ENCODE data around the gene FAM78B. TPM values are rescaled to one million over a fixed set of nuclear protein-coding genes. Genes with fewer than 3 reads are reported as not detected.

FAM78B gene, protein sequence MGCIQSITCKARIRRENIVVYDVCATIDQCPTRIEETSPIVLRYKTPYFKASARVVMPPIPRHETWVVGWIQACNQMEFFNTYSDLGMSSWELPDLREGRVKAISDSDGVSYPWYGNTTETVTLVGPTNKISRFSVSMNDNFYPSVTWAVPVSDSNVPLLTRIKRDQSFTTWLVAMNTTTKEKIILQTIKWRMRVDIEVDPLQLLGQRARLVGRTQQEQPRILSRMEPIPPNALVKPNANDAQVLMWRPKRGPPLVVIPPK
- 10 to 100 TPM in 1 of 2 donors, 1 to 10 TPM in 1; 2.9 to 14.5 TPM for total RNA-seq

DNA sequence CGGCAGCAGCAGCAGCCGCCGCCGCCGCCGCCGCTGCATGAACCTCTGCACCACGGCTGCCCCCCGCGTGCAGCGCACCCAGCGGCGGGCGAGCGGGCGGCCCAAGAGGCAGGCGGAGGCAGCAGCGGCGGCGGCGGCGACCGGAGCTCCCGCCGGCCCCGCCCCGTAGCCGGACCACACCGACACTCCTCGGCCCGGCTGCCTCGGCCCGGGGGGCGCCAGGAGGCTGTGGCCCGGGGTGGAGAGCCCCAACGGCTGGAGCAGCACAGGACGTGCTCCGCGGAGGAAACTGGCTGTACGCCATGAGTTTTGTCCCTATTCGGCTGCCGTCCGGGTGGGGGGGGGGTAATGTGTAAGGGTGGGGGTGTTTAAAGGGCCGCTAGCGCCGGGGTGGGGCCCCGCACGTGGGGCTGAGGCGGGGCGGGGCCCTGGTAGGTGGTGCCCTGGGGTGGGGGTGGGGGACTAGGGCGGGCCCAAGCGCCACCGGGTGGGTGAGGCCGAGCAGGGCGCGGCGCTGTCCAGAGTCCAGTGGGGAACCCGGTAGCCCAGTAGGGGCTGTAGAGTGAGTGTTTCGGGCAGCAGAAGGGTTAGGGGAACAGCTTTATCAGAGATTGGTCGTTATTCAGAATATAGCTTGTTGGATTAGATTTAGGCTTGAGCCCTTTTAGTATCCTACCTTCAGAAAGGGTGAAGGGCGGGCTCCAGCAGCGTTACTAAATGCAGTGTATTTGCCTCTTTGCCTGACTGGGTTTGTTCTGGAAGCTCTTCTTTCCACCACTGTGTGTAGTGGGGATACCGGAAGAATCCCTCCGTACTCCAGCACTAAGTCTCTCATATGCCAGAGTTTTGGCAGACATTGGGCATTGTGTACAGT lies at the start of gene FAM78B:
Gene FAM78B, minus strand, starts transcription at position 304 of the 874 bp plus-strand sequence. CDS start 753 bp downstream, outside the sequence.
- H3K4me1 ChIP-seq: peaks cover 24% of the 10 kb centered on the region
- peak within 1 kb of the TSS in 3 of 4 donors; percentile 47 to 70 (median 59) for H3K27ac ChIP-seq
- intact Hi-C loops (cut with DNase I): no loop called here
- peak within 1 kb of the TSS; percentile 22 to 33 for H3K4me3 ChIP-seq
- H3K27me3 ChIP-seq: no peaks in the 10 kb centered on the region
- ATAC-seq (peak; percentile 95), DNase-seq (peak; percentile 85 to 88 (median 87))
- peak in 2 of 3 donors; percentile 54 to 65 for TF ChIP-seq POLR2A (IDR thresholded peaks at IDR 0.05)
- TF ChIP-seq, protein P1, sequence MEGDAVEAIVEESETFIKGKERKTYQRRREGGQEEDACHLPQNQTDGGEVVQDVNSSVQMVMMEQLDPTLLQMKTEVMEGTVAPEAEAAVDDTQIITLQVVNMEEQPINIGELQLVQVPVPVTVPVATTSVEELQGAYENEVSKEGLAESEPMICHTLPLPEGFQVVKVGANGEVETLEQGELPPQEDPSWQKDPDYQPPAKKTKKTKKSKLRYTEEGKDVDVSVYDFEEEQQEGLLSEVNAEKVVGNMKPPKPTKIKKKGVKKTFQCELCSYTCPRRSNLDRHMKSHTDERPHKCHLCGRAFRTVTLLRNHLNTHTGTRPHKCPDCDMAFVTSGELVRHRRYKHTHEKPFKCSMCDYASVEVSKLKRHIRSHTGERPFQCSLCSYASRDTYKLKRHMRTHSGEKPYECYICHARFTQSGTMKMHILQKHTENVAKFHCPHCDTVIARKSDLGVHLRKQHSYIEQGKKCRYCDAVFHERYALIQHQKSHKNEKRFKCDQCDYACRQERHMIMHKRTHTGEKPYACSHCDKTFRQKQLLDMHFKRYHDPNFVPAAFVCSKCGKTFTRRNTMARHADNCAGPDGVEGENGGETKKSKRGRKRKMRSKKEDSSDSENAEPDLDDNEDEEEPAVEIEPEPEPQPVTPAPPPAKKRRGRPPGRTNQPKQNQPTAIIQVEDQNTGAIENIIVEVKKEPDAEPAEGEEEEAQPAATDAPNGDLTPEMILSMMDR (IDR thresholded peaks at IDR 0.05): peak in 4 of 7 experiments; percentile 11 to 40 (median 22)
- no peaks in the 10 kb centered on the region for H3K36me3 ChIP-seq (replicated peaks in 1 of 2; ENCODE audit: insufficient read depth in 1 of 2, low read depth in 2 of 2)
- WGBS, 2 donors: 0 to 2% methylated on average over 5 to 32 of the region's 64 CpGs
- no peaks in the 10 kb centered on the region for H3K9me3 ChIP-seq

DNA sequence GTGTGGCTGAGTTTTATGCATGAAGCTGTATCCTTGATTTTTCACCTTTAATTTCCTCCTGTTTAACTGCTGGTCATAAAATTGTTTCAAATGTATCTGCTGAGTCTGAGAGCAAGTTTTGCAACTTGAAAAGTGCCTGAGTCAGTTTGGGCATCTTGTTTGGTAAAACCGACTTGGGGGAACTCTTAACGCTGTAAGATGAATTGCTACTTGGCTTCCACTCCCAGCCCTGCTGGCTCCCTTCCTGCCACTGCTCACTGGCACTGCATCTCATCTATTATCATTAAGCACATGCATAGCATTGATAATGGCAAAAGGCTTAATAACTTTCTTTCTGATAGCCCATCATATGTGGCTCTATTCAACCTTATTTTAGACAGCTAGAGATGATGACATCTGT lies 35.7 kb upstream of the FAM78B start:
- no peak for TF ChIP-seq POLR2A (IDR thresholded peaks at IDR 0.05)
- TF ChIP-seq, protein P1 (IDR thresholded peaks at IDR 0.05): no peak
- Histone ChIP-seq H3K9me3 (no peaks in the 10 kb centered on the region), H3K36me3 (replicated peaks in 1 of 2; ENCODE audit: insufficient read depth in 1 of 2, low read depth in 2 of 2) (no peaks in the 10 kb centered on the region), H3K27ac (no peak overlapping the region), H3K27me3 (no peaks in the 10 kb centered on the region), H3K4me1 (peaks cover 3% of the 10 kb centered on the region), H3K4me3 (no peak overlapping the region)
- DNase-seq (no peak), ATAC-seq (no peak)
- intact Hi-C loops (cut with DNase I): no loop called here
- 47 to 49% methylated on average over 2 of the region's 2 CpGs for WGBS, 2 donors

DNA sequence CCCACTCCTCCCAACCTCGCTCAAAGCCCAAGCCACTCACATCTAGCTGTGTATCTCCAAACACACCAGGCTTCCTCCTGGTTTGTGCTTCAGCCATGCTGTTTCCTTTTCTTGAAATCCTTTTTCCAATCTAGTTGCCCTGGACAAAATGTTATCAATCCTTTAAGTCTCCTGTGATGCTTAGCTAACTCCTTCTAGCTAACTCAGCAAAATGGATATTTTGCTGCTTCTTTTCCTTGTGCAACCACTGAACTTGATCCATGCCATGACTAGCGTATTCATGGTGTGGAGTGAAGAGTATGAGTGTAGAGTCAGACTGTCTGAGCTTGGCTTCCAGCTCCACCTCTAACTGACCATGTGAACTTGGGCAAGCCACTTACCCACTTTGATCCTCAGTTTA lies 33.9 kb upstream of the FAM78B start:
- 79 to 83% methylated on average over 2 of the region's 2 CpGs for WGBS, 2 donors

DNA sequence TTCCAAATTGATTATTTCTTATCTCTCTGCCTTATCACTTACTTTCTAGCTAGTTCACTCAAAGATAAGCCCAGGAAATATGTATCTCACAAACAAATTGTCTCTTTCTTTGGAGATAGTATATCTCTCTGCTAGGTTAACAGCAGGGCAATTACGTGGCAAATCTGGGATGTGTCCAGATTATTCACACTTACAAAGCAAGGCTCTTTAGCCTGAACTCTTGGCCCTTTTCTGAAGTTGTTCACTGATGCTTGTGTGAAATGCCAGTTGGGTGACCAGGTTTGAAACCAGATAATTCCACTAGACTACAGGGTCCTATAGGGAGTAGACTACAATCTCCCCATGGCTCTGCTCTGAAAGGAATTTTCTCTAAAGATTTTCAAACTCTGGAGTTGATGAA lies 30.8 kb upstream of the FAM78B start:
- intact Hi-C loops (cut with DNase I): no loop called here
- peak overlapping the region in 2 of 4 donors; percentile 62 to 71 for H3K27ac ChIP-seq
- no peaks in the 10 kb centered on the region for H3K9me3 ChIP-seq
- TF ChIP-seq POLR2A (IDR thresholded peaks at IDR 0.05): no peak
- TF ChIP-seq, protein P1 (IDR thresholded peaks at IDR 0.05): no peak
- H3K27me3 ChIP-seq: no peaks in the 10 kb centered on the region
- H3K4me3 ChIP-seq: no peak overlapping the region
- ATAC-seq (peak; percentile 74), DNase-seq (peak in 3 of 4 donors; percentile 15 to 59 (median 27))
- H3K36me3 ChIP-seq (replicated peaks in 1 of 2; ENCODE audit: insufficient read depth in 1 of 2, low read depth in 2 of 2): no peaks in the 10 kb centered on the region
- WGBS, 2 donors: 4 to 16% methylated on average over 1 of the region's 1 CpG
- H3K4me1 ChIP-seq: peaks cover 11% of the 10 kb centered on the region

More for the DNA sequence above, 33.9 kb upstream of the FAM78B start:
- no peak for ATAC-seq
- DNase-seq: no peak
- no peaks in the 10 kb centered on the region for H3K9me3 ChIP-seq
- intact Hi-C loops (cut with DNase I): no loop called here
- H3K36me3 ChIP-seq (replicated peaks in 1 of 2; ENCODE audit: insufficient read depth in 1 of 2, low read depth in 2 of 2): no peaks in the 10 kb centered on the region
- peaks cover 11% of the 10 kb centered on the region for H3K4me1 ChIP-seq
- no peaks in the 10 kb centered on the region for H3K27me3 ChIP-seq
- TF ChIP-seq, protein P1 (IDR thresholded peaks at IDR 0.05): no peak
- TF ChIP-seq POLR2A (IDR thresholded peaks at IDR 0.05): no peak
- no peak overlapping the region for H3K27ac ChIP-seq
- H3K4me3 ChIP-seq: no peak overlapping the region
